Body of pancreas (tissue), 4 donors: ENCODE data around the gene CDC42BPA. TPM values are rescaled to one million over a fixed set of nuclear protein-coding genes. Genes with fewer than 3 reads are reported as not detected.
A peak's percentile ranks its signal among the peaks of the same experiment; 100 is the strongest.

Source experiments
- ATAC-seq: fragments of 150-250 bp; one replicate; pipeline ENCODE4 v1.9.1; 2016
- DNase-seq, 4 donors: peaks; one replicate each; pipeline ENCODE4 v3.0.0-alpha.2; 2019
- H3K27ac ChIP-seq, 4 donors: fragments of 200-600 bp; sonication (generic); 1 replicate in 3 of 4; 2 replicates in 1 of 4; pipeline versions ENCODE4 v1.5.1 to v1.6.1; 2016 to 2019; ENCODE audit warnings: mild to moderate bottlenecking in 1 of 4, mixed read lengths in 1 of 4, moderate library complexity in 1 of 4
- H3K27me3 ChIP-seq, 2 donors: fragments of 200-600 bp; sonication (generic); one replicate each; pipeline ENCODE4 v1.6.0; 2016; ENCODE audit warnings: mild to moderate bottlenecking in 1 of 2
- H3K36me3 ChIP-seq, 2 donors: fragments of 200-600 bp; sonication (generic); replicated peaks in 1 of 2; 2 replicates each; pipeline ENCODE4 v1.5.1; 2016; ENCODE audit warnings: low read depth in 2 of 2; ENCODE audit not compliant: insufficient read depth in 1 of 2
- H3K4me1 ChIP-seq: fragments of 200-600 bp; sonication (generic); one replicate; pipeline ENCODE4 v1.6.0; 2016
- H3K4me3 ChIP-seq, 2 donors: fragments of 200-600 bp; sonication (generic); 1 replicate in 1 of 2; 2 replicates in 1 of 2; pipeline ENCODE4 v1.5.1; 2016 to 2019
- H3K9me3 ChIP-seq, 3 donors: fragments of 200-600 bp; sonication (generic); 1 replicate in 2 of 3; 2 replicates in 1 of 3; pipeline ENCODE4 v1.5.1; 2016
- POLR2A ChIP-seq, 3 donors: fragments of 450-650 bp; IDR thresholded peaks; one replicate each; pipeline ENCODE4 v1.6.1; 2016; ENCODE audit warnings: antibody characterized with exemption in 3 of 3, mild to moderate bottlenecking in 2 of 3
- WGBS, 2 donors: methylation state at CpG; one replicate each; pipeline ENCODE4 v1.1.5; 2017; 5-methylcytosine and 5-hydroxymethylcytosine counted together
- intact Hi-C: fragments of 100-400 bp; cut with DNase I; formaldehyde crosslinking; loops from one replicate; pipeline ENCODE4 v1.15.1; 2023
- total RNA-seq, 2 donors: library from RNA; depleted of rRNA; stranded (reverse); fragments of >200 nt; gene quantifications; one replicate each; pipeline ENCODE4 v1.1.0, GENCODE V29; 2016
- TF ChIP-seq, protein P1 (sequence below), 7 experiments: fragments of 450-650 bp in 4 of 7; fragments of 200-600 bp in 3 of 7; sonication (generic) in 3 of 7; IDR thresholded peaks; one replicate each; pipeline ENCODE4 v1.5.1; 2016 to 2019; ENCODE audit warnings: antibody characterized with exemption in 7 of 7

The CDC42BPA gene
- total RNA-seq, 2 donors from 2014 or later, result 35.9 to 37.6 TPM

DNA sequence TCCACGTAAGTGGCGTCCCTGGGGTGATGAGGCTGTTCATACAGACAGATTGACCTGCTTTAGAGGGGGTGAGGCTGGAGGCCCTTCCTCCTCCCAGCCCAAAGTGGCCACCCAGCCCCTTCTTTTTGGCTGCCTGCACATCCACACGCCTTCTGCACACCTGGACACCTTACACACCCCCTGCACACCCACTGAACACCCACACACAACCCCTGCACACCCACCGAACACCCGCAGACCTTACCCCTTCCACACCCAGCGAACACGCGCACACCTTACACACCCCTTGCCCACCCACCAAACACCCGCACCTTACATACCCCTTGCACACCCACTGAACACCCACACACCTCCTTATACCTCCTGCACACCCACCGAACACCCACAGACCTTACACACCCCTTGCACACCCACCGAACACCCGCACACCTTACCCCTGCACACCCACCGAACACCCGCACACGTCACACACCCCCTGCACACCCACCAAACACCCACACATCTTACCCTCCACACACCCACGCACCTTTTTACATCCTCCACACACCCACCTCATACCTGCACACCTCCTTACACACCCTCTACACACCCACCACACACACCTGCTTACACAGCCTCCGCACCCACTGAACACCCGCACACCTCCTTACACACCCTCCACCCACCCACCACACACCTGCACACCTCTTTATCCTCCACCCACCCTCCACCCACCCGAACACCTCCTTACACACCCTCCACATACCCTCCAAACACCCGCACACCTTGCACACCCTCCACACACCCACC, 340.5 kb downstream of the CDC42BPA start:
- H3K4me3 ChIP-seq, result no peak overlapping the region
- 84 to 89% methylated on average over 20 of the region's 20 CpGs for WGBS, 2 donors
- H3K27me3 ChIP-seq, result no peaks in the 10 kb centered on the region
- ATAC-seq (no peak), DNase-seq (no peak)
- H3K9me3 ChIP-seq, result no peaks in the 10 kb centered on the region
- H3K36me3 ChIP-seq, result peaks cover 4 to 19% of the 10 kb centered on the region in 2 donors
- H3K27ac ChIP-seq, result no peak overlapping the region
- H3K4me1 ChIP-seq, result peaks cover 62% of the 10 kb centered on the region
- intact Hi-C loops, result no loop called here
- TF ChIP-seq POLR2A (IDR thresholded peaks at IDR 0.05), result no peak
- TF ChIP-seq, protein P1, sequence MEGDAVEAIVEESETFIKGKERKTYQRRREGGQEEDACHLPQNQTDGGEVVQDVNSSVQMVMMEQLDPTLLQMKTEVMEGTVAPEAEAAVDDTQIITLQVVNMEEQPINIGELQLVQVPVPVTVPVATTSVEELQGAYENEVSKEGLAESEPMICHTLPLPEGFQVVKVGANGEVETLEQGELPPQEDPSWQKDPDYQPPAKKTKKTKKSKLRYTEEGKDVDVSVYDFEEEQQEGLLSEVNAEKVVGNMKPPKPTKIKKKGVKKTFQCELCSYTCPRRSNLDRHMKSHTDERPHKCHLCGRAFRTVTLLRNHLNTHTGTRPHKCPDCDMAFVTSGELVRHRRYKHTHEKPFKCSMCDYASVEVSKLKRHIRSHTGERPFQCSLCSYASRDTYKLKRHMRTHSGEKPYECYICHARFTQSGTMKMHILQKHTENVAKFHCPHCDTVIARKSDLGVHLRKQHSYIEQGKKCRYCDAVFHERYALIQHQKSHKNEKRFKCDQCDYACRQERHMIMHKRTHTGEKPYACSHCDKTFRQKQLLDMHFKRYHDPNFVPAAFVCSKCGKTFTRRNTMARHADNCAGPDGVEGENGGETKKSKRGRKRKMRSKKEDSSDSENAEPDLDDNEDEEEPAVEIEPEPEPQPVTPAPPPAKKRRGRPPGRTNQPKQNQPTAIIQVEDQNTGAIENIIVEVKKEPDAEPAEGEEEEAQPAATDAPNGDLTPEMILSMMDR (IDR thresholded peaks at IDR 0.05), result no peak

DNA sequence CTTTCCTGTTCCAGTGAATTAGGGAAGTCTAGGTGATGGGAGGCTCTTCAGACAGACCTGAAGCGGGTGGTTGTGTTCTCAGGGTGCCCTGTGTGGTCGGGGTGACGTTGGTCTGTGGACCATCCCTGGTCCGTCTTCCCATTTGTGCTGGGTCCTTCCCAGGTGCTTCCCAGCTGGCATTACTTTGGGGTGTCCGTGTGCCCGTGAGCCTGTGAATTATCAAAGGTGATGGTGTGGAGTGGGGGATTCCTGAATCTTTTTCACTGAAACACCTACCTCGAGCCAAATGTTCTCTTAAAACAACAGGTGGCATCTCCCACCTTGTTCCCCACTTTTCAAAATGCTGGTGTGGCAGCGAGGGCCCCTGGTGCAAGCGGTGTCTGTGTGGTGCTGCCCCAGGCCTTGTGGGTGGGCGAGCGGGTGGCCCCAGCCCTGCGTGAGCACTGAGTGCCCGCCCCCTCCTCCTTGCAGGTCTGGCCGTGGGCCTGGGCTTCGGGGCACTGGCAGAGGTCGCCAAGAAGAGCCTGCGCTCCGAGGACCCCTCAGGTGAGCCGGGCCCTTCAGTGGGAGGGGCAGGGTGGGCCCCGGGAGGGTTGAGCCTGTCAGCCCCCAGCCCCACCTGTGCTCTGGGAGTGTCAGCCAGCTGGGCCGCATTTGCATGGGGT, 341.2 kb downstream of the CDC42BPA start:
- no peak for ATAC-seq
- DNase-seq, result no peak
- Histone ChIP-seq H3K36me3 (peaks cover 0 to 14% of the 10 kb centered on the region in 2 donors), H3K4me1 (peaks cover 68% of the 10 kb centered on the region), H3K27ac (peak overlapping the region in 3 of 4 donors; percentile 10 to 58 (median 19)), H3K9me3 (no peaks in the 10 kb centered on the region), H3K27me3 (no peaks in the 10 kb centered on the region), H3K4me3 (no peak overlapping the region)
- no peak for TF ChIP-seq POLR2A (IDR thresholded peaks at IDR 0.05)
- TF ChIP-seq, protein P1 (IDR thresholded peaks at IDR 0.05), result no peak
- 88 to 95% methylated on average over 9 to 20 of the region's 21 CpGs for WGBS, 2 donors
- intact Hi-C loops, result no loop called here

DNA sequence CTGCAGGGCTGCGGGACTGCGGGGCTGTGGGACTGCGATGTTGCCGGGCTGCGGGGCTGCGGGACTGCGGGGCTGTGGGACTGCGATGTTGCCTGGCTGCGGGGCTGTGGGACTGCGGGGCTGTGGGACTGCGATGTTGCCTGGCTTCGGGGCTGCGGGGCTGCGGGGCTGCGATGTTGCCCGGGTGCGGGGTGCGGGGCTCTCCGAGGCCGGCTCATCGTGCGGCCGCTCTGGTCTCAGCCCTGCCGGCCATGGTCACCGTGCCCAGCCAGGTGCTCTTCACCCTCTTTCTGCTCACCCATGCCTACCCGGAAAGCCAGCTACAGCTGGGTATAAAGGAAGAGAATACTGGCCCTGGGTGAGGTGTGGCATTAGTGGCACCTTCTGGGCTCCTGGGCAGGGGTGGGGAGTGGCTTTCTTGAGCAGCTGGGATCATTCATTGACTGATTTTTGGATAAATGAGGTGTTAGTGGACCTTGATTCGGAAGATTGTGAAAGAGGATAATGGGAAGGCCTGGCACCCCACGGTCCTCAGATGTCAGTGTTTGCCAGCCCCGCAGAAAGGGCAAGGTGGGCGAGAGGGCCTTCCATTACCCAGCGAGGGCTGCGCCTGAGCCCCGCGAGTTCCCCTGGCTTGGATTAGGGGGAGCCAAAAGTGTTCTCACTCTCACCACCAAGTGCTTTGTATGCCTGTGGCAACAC, 341.9 kb downstream of the CDC42BPA start:
- peaks cover 66% of the 10 kb centered on the region for H3K4me1 ChIP-seq
- TF ChIP-seq, protein P1 (IDR thresholded peaks at IDR 0.05), result no peak
- TF ChIP-seq POLR2A (IDR thresholded peaks at IDR 0.05), result no peak
- DNase-seq (no peak), ATAC-seq (no peak)
- no peaks in the 10 kb centered on the region for H3K27me3 ChIP-seq
- no peak overlapping the region for H3K4me3 ChIP-seq
- H3K27ac ChIP-seq, result peak overlapping the region in 3 of 4 donors; percentile 10 to 58 (median 19)
- intact Hi-C loops, result no loop called here
- H3K36me3 ChIP-seq, result peaks cover 0 to 14% of the 10 kb centered on the region in 2 donors
- 85 to 91% methylated on average over 13 to 32 of the region's 34 CpGs for WGBS, 2 donors
- no peaks in the 10 kb centered on the region for H3K9me3 ChIP-seq

DNA sequence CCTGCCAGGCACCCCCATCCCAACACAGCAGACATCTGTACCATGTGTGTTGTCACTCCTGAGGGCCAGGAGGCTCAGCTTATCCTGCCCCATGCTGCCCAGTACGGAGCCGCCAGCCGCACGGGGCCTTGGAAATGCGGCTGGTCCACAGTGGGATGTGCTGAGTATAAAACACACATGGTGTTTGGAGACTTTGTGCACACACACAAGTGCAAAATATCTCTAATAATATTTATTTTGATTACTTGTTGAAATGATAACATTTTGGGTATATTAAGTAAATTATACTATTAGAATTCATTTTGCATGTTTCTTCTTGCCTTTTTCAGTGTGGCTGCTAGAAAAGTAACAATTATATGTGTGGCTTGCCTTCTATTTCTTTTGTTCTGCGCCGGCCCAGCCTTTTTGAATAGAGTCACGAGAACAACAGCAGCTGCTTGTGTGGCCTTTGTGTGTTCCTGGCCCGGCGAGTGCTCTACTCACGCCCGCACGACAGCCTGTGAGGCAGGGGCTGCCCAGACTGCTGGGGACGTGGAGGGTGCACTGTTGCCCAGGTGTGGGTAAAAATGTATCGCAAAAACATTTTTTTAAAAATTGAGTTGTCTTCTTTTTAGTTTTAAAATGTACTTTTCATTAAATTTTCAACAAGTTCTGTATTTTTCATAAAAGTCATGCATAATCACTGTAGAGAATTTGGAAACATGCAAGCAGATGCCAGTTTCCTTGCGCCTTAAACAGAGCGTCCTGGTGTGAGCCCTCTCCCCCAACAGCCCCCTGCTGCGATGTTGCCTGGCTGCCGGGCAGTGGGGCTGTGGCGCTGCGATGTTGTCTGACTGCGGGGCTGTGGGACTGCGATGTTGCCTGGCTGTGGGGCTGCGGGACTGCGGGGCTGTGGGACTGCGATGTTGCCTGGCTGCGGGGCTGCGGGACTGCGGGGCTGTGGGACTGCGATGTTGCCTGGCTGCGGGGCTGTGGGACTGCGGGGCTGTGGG, 342.7 kb downstream of the CDC42BPA start:
- TF ChIP-seq POLR2A (IDR thresholded peaks at IDR 0.05), result no peak
- TF ChIP-seq, protein P1 (IDR thresholded peaks at IDR 0.05), result no peak
- Histone ChIP-seq H3K27ac (peak overlapping the region; percentile 68 to 90 (median 83)), H3K4me3 (no peak overlapping the region), H3K27me3 (no peaks in the 10 kb centered on the region), H3K36me3 (peaks cover 0 to 14% of the 10 kb centered on the region in 2 donors), H3K4me1 (peaks cover 58% of the 10 kb centered on the region), H3K9me3 (no peaks in the 10 kb centered on the region)
- WGBS, 2 donors, result 53 to 54% methylated on average over 28 of the region's 32 CpGs
- peak; percentile 29 to 65 (median 47) for DNase-seq
- intact Hi-C loops, result no loop called here
- no peak for ATAC-seq
